CD14-positive monocyte (primary cell): ENCODE results near the gene SERPINA4. TPM values are rescaled to one million over a fixed set of nuclear protein-coding genes. Genes with fewer than 3 reads are reported as not detected.

Experiments used
- DNase-seq, 3 donors: peaks; one replicate each; pipeline ENCODE4 v3.0.0-alpha.2; 2011 to 2022
- H2AFZ ChIP-seq: 2 replicates; pipeline ENCODE4 v1.6.0; 2012; ENCODE audit warnings: mild to moderate bottlenecking, low read depth, low read length, inconsistent platforms; ENCODE audit not compliant: insufficient read depth, poor library complexity, severe bottlenecking
- H3K27ac ChIP-seq, 2 donors: 1 replicate in 1 of 2; 2 replicates in 1 of 2; pipeline ENCODE4 v1.5.1; 2012 to 2013; ENCODE audit warnings: low read length in 2 of 2, control low read depth in 1 of 2, inconsistent platforms in 1 of 2, low read depth in 1 of 2, mild to moderate bottlenecking in 1 of 2
- H3K27me3 ChIP-seq, 2 donors: one replicate each; pipeline versions ENCODE4 v1.6.0 to v1.6.1; 2011 to 2013; ENCODE audit warnings: low read length in 2 of 2; ENCODE audit not compliant: control insufficient read depth in 2 of 2, insufficient read depth in 2 of 2
- H3K36me3 ChIP-seq, 2 donors: replicated peaks in 1 of 2; 1 replicate in 1 of 2; 2 replicates in 1 of 2; pipeline versions ENCODE4 v1.5.1 to v1.6.1; 2012 to 2013; ENCODE audit warnings: low read length in 2 of 2, control low read depth in 1 of 2, inconsistent platforms in 1 of 2, mild to moderate bottlenecking in 1 of 2; ENCODE audit not compliant: insufficient read depth in 2 of 2, control insufficient read depth in 1 of 2
- H3K4me1 ChIP-seq, 2 donors: 1 replicate in 1 of 2; 2 replicates in 1 of 2; pipeline versions ENCODE4 v1.5.1 to v1.6.1; 2012 to 2013; ENCODE audit warnings: low read length in 2 of 2, control low read depth in 1 of 2, inconsistent platforms in 1 of 2, mild to moderate bottlenecking in 1 of 2, moderate library complexity in 1 of 2; ENCODE audit not compliant: insufficient read depth in 2 of 2, control insufficient read depth in 1 of 2
- H3K4me2 ChIP-seq: replicated peaks from 2 replicates; pipeline ENCODE3; 2012; ENCODE audit warnings: low read length, moderate library complexity, mild to moderate bottlenecking; ENCODE audit not compliant: poor library complexity, severe bottlenecking; ENCODE audit errors: extremely low read depth
- H3K4me3 ChIP-seq, 3 experiments: fragments of 200-600 bp in 1 of 3; sonication (generic) in 1 of 3; replicated peaks in 1 of 3; 1 replicate in 2 of 3; 2 replicates in 1 of 3; pipeline ENCODE4 v1.5.1; 2011 to 2013; ENCODE audit warnings: low read length in 3 of 3, mild to moderate bottlenecking in 3 of 3, control low read depth in 2 of 3, low read depth in 2 of 3, inconsistent platforms in 1 of 3, moderate library complexity in 1 of 3
- H3K79me2 ChIP-seq: 2 replicates; pipeline ENCODE4 v1.6.0; 2012; ENCODE audit warnings: mild to moderate bottlenecking, control low read depth, inconsistent platforms, low read length, moderate library complexity; ENCODE audit not compliant: insufficient read depth
- H3K9ac ChIP-seq: 2 replicates; pipeline ENCODE4 v1.6.0; 2017; ENCODE audit warnings: low read length, mild to moderate bottlenecking; ENCODE audit not compliant: insufficient read depth, poor library complexity, severe bottlenecking
- H3K9me3 ChIP-seq, 2 donors: replicated peaks in 1 of 2; 1 replicate in 1 of 2; 2 replicates in 1 of 2; pipeline versions ENCODE4 v1.5.1 to v1.6.1; 2012 to 2013; ENCODE audit warnings: low read length in 2 of 2, control low read depth in 1 of 2; ENCODE audit not compliant: control insufficient read depth in 1 of 2, insufficient read depth in 1 of 2
- H4K20me1 ChIP-seq: 2 replicates; pipeline ENCODE4 v1.6.0; 2012; ENCODE audit warnings: mild to moderate bottlenecking, low read length, control low read depth, moderate library complexity; ENCODE audit not compliant: insufficient read depth
- H3K27ac Mint-ChIP-seq, 7 donors: one replicate each; pipeline ENCODE4 v1.8.0; 2020; ENCODE audit warnings: mild to moderate bottlenecking in 7 of 7, mixed read lengths in 7 of 7, moderate library complexity in 6 of 7, inconsistent platforms in 2 of 7
- H3K27me3 Mint-ChIP-seq, 3 donors: one replicate each; pipeline ENCODE4 v1.8.0; 2021 to 2022; ENCODE audit warnings: low read depth in 3 of 3, mild to moderate bottlenecking in 3 of 3, mixed read lengths in 3 of 3, moderate library complexity in 3 of 3, inconsistent platforms in 1 of 3
- H3K36me3 Mint-ChIP-seq, 2 donors: one replicate each; pipeline ENCODE4 v1.8.0; 2020; ENCODE audit warnings: mixed read lengths in 2 of 2, inconsistent platforms in 1 of 2, mild to moderate bottlenecking in 1 of 2
- H3K4me1 Mint-ChIP-seq: one replicate; pipeline ENCODE4 v1.8.0; 2020; ENCODE audit warnings: mild to moderate bottlenecking, mixed read lengths
- H3K4me3 Mint-ChIP-seq, 2 donors: one replicate each; pipeline ENCODE4 v1.8.0; 2020; ENCODE audit warnings: mild to moderate bottlenecking in 2 of 2, mixed read lengths in 2 of 2, moderate library complexity in 1 of 2
- H3K9me3 Mint-ChIP-seq, 7 donors: one replicate each; pipeline ENCODE4 v1.8.0; 2020 to 2022; ENCODE audit warnings: mixed read lengths in 7 of 7, mild to moderate bottlenecking in 6 of 7, moderate library complexity in 6 of 7, inconsistent platforms in 2 of 7
- WGBS: methylation state at CpG from one replicate; pipeline ENCODE4 v1.1.5; 2013; ENCODE audit warnings: missing lambda C conversion rate; ENCODE audit not compliant: insufficient coverage; 5-methylcytosine and 5-hydroxymethylcytosine counted together
- intact Hi-C, 2 donors: fragments of 100-400 bp; cut with micrococcal nuclease; formaldehyde crosslinking; loops; one replicate each; pipeline versions ENCODE4 v1.15.0 to v1.15.1; 2023
- polyA plus RNA-seq, 3 donors: library from polyadenylated mRNA; depleted of rRNA in 1 of 3; unstranded in 2 of 3; stranded (reverse) in 1 of 3; fragments of 300-500 nt in 2 of 3; fragments of >200 nt in 1 of 3; fragmentation: Illumina TruSeq in 2 of 3; gene quantifications; 1 replicate in 2 of 3; 2 replicates in 1 of 3; pipeline ENCODE4 v1.2.3, GENCODE V29; 2012 to 2021
- TF ChIP-seq, protein P1 (sequence below): fragments of 200-600 bp; IDR thresholded peaks from one replicate; pipeline ENCODE4 v1.8.0; 2022; ENCODE audit warnings: antibody characterized with exemption, mild to moderate bottlenecking

Gene SERPINA4
- polyA plus RNA-seq, 3 donors = not detected

DNA sequence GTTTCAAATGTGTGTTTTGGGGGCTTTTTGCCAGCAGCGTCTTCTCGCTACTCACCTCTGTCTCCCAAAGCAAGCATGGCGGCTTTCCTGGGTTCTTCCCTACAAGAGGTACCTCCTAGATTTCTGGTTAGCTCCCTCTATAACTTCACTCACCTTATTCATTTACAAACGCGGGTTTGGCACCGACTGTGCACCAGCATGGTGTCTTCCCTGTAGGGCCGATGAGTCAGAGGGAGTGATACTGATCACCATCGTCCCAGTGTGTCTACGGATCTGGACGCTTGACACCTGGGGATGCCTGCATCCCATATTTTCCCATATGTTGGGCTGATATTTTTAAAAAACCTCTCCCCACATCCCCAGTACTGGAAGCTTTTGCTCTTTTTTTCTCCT, 44.0 kb upstream of the SERPINA4 start:
- Histone ChIP-seq H3K27me3 (no peaks in the 10 kb centered on the region), H3K4me1 (no peaks in the 10 kb centered on the region), H3K36me3 (no peaks in the 10 kb centered on the region), H2AFZ (no peak overlapping the region), H3K4me2 (no peak overlapping the region), H3K9me3 (no peaks in the 10 kb centered on the region), H3K79me2 (no peaks in the 10 kb centered on the region), H3K4me3 (no peak overlapping the region), H4K20me1 (no peaks in the 10 kb centered on the region), H3K27ac (no peak overlapping the region), H3K9ac (no peak overlapping the region)
- TF ChIP-seq, protein P1, sequence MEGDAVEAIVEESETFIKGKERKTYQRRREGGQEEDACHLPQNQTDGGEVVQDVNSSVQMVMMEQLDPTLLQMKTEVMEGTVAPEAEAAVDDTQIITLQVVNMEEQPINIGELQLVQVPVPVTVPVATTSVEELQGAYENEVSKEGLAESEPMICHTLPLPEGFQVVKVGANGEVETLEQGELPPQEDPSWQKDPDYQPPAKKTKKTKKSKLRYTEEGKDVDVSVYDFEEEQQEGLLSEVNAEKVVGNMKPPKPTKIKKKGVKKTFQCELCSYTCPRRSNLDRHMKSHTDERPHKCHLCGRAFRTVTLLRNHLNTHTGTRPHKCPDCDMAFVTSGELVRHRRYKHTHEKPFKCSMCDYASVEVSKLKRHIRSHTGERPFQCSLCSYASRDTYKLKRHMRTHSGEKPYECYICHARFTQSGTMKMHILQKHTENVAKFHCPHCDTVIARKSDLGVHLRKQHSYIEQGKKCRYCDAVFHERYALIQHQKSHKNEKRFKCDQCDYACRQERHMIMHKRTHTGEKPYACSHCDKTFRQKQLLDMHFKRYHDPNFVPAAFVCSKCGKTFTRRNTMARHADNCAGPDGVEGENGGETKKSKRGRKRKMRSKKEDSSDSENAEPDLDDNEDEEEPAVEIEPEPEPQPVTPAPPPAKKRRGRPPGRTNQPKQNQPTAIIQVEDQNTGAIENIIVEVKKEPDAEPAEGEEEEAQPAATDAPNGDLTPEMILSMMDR = no peak
- no peaks in the 10 kb centered on the region for H3K36me3 Mint-ChIP-seq
- H3K4me3 Mint-ChIP-seq = no peak overlapping the region
- H3K4me1 Mint-ChIP-seq = no peaks in the 10 kb centered on the region
- peaks cover 2 to 5% (median 2%) of the 10 kb centered on the region in 3 donors for H3K27me3 Mint-ChIP-seq
- H3K27ac Mint-ChIP-seq = no peak overlapping the region
- WGBS = 82% methylated on average over 5 of the region's 10 CpGs
- intact Hi-C loops = no loop called here
- H3K9me3 Mint-ChIP-seq = peaks cover 0 to 7% (median 4%) of the 10 kb centered on the region in 7 donors
- no peak for DNase-seq

- no peak overlapping the region for H2AFZ ChIP-seq
- peaks cover 2 to 6% (median 2%) of the 10 kb centered on the region in 3 donors for H3K27me3 Mint-ChIP-seq
- no peaks in the 10 kb centered on the region for H3K27me3 ChIP-seq
- intact Hi-C loops = no loop called here
- no peak for DNase-seq
- H3K36me3 ChIP-seq = no peaks in the 10 kb centered on the region
- 44% methylated on average over 4 of the region's 7 CpGs for WGBS
- H3K27ac ChIP-seq = no peak overlapping the region
- peaks cover 0 to 7% (median 5%) of the 10 kb centered on the region in 7 donors for H3K9me3 Mint-ChIP-seq
- H4K20me1 ChIP-seq = no peaks in the 10 kb centered on the region
- no peaks in the 10 kb centered on the region for H3K79me2 ChIP-seq
- no peak overlapping the region for H3K4me2 ChIP-seq
- H3K9ac ChIP-seq = no peak overlapping the region
- TF ChIP-seq, protein P1 = no peak
- no peaks in the 10 kb centered on the region for H3K4me1 Mint-ChIP-seq
- H3K9me3 ChIP-seq = no peaks in the 10 kb centered on the region
- no peak overlapping the region for H3K4me3 ChIP-seq
- no peak overlapping the region for H3K4me3 Mint-ChIP-seq
- H3K36me3 Mint-ChIP-seq = no peaks in the 10 kb centered on the region
- H3K27ac Mint-ChIP-seq = no peak overlapping the region
- no peaks in the 10 kb centered on the region for H3K4me1 ChIP-seq
Measured at GRCh38 chr14:94517641-94518257, 43.5 kb upstream of the SERPINA4 start.
